GM12878 (cell line): ENCODE data around the gene KCNAB2. TPM values are rescaled to one million over a fixed set of nuclear protein-coding genes. Genes with fewer than 3 reads are reported as not detected.

Experiments
- ATAC-seq: fragments of 200-7000 bp; cut with Tn5 transposase; 3 replicates; pipeline ENCODE4 v1.9.1; 2020; ENCODE audit warnings: mild to moderate bottlenecking, moderate library complexity
- BruUV-seq: library from RNA; stranded (reverse); fragments of 400-500 nt; replicated peaks from 2 replicates; lab custom pipeline; 2021; lab: Mats Ljungman, UMichigan
- CTCF ChIA-PET: fragments of 300-600 bp; sonication (Branson Sonifier 250); formaldehyde crosslinking; extraction: SDS; loops from one replicate; lab custom pipeline; 2021; ENCODE audit warnings: inconsistent platforms; lab: Yijun Ruan, JAX
- POLR2A ChIA-PET: fragments of 350-600 bp; formaldehyde crosslinking; extraction: SDS; loops from one replicate; lab custom pipeline; 2021; ENCODE audit warnings: inconsistent platforms; lab: Charles Lee
- RAD21 ChIA-PET: fragments of 300-600 bp; sonication (Branson Sonifier 250); formaldehyde crosslinking; loops from one replicate; lab custom pipeline; 2023; ENCODE audit warnings: antibody characterized with exemption; ENCODE audit not compliant: unreplicated experiment; lab: Charles Lee
- SMC1A ChIA-PET: fragments of 300-600 bp; sonication (Branson Sonifier 250); formaldehyde crosslinking; loops from one replicate; lab custom pipeline; 2023; ENCODE audit not compliant: unreplicated experiment, uncharacterized antibody; lab: Charles Lee
- DNase-seq: peaks from one replicate; pipeline ENCODE4 v3.0.0-alpha.2; 2011; ENCODE audit warnings: low read depth, low spot score
- FAIRE-seq: peaks from 3 replicates; lab custom pipeline; 2011; peaks lifted over from hg19 to GRCh38; lab: Jason Lieb, UNC
- H2AFZ ChIP-seq: 2 replicates; pipeline ENCODE4 v1.6.0; 2011; ENCODE audit warnings: low read depth, low read length, control low read depth; ENCODE audit not compliant: control insufficient read depth
- H3K27ac ChIP-seq: 2 replicates; pipeline ENCODE4 v1.5.1; 2011; ENCODE audit warnings: control low read depth; ENCODE audit not compliant: control insufficient read depth, insufficient read depth
- H3K27me3 ChIP-seq, 2 experiments: replicated peaks in 1 of 2; 2 replicates each; pipeline versions ENCODE4 v1.6.0 to v1.6.1; 2011; ENCODE audit warnings: low read length in 1 of 2; ENCODE audit not compliant: control insufficient read depth in 2 of 2, insufficient read depth in 2 of 2
- H3K36me3 ChIP-seq, 2 experiments: 2 replicates each; pipeline ENCODE4 v1.5.1; 2011; ENCODE audit warnings: low read length in 1 of 2; ENCODE audit not compliant: control insufficient read depth in 2 of 2, insufficient read depth in 2 of 2
- H3K4me1 ChIP-seq: 2 replicates; pipeline ENCODE4 v1.6.1; 2011; ENCODE audit warnings: mild to moderate bottlenecking, low read length, moderate library complexity, mixed read lengths; ENCODE audit not compliant: control insufficient read depth, insufficient read depth
- H3K4me2 ChIP-seq: 2 replicates; pipeline ENCODE4 v1.6.0; 2011; ENCODE audit warnings: control low read depth; ENCODE audit not compliant: control insufficient read depth, insufficient read depth
- H3K4me3 ChIP-seq: fragments of 200-600 bp; sonication (generic); 2 replicates; pipeline ENCODE4 v1.5.1; 2016
- H3K79me2 ChIP-seq: 2 replicates; pipeline ENCODE4 v1.6.0; 2011; ENCODE audit warnings: low read length; ENCODE audit not compliant: control insufficient read depth, insufficient read depth
- H3K9ac ChIP-seq: 2 replicates; pipeline ENCODE4 v1.8.0; 2011; ENCODE audit warnings: low read length, control low read depth, mixed read lengths; ENCODE audit not compliant: control insufficient read depth, insufficient read depth
- H3K9me3 ChIP-seq: replicated peaks from 3 replicates; pipeline ENCODE4 v1.5.1; 2011; ENCODE audit warnings: mild to moderate bottlenecking, low read length; ENCODE audit not compliant: control insufficient read depth, insufficient read depth
- H4K20me1 ChIP-seq: 2 replicates; pipeline ENCODE4 v1.6.0; 2011; ENCODE audit not compliant: control insufficient read depth, insufficient read depth
- CREB1 ChIP-seq: IDR thresholded peaks from 2 replicates; pipeline ENCODE4 v1.6.1; 2012; ENCODE audit warnings: low read depth, mild to moderate bottlenecking, inconsistent platforms
- CREM ChIP-seq: IDR thresholded peaks from 2 replicates; pipeline ENCODE4 v1.6.1; 2014; ENCODE audit warnings: antibody characterized with exemption, low read depth
- FOXM1 ChIP-seq: IDR thresholded peaks from 2 replicates; pipeline ENCODE4 v1.6.1; 2012; ENCODE audit warnings: low read depth, mild to moderate bottlenecking, inconsistent platforms, low read length, moderate library complexity
- HDGF ChIP-seq: fragments of 450-650 bp; IDR thresholded peaks from 2 replicates; pipeline ENCODE4 v1.6.1; 2016; ENCODE audit warnings: antibody characterized with exemption
- IKZF1 ChIP-seq: fragments of 450-650 bp; conservative IDR thresholded peaks from 2 replicates; pipeline ENCODE4 v1.6.1; 2017; ENCODE audit warnings: antibody characterized with exemption, mild to moderate bottlenecking
- KAT2A ChIP-seq: conservative IDR thresholded peaks from 2 replicates; pipeline ENCODE4 v1.6.1; 2011; ENCODE audit warnings: low read depth, low read length; ENCODE audit not compliant: control insufficient read depth
- LARP7 ChIP-seq: fragments of 450-650 bp; IDR thresholded peaks from 2 replicates; pipeline ENCODE4 v1.6.1; 2017; ENCODE audit warnings: mild to moderate bottlenecking
- NR2C2 ChIP-seq: IDR thresholded peaks from 2 replicates; pipeline ENCODE4 v1.6.1; 2011; ENCODE audit warnings: borderline replicate concordance, low read depth; ENCODE audit not compliant: control insufficient read depth, insufficient read length
- RCOR1 ChIP-seq: conservative IDR thresholded peaks from 2 replicates; pipeline ENCODE4 v1.6.1; 2012; ENCODE audit warnings: low read depth, low read length, improper control_type of control experiment
- REST ChIP-seq: IDR thresholded peaks from 2 replicates; pipeline ENCODE4 v1.6.1; 2012; ENCODE audit warnings: mild to moderate bottlenecking, low read depth, low read length
- SIX5 ChIP-seq: IDR thresholded peaks from 2 replicates; pipeline ENCODE4 v1.6.1; 2011; ENCODE audit warnings: mild to moderate bottlenecking, low read depth, low read length, moderate library complexity; ENCODE audit not compliant: severe bottlenecking
- TAF1 ChIP-seq: IDR thresholded peaks from 2 replicates; pipeline ENCODE4 v1.6.1; 2011; ENCODE audit warnings: mild to moderate bottlenecking, low read depth, low read length, borderline replicate concordance
- ZNF207 ChIP-seq: fragments of 450-650 bp; IDR thresholded peaks from 2 replicates; pipeline ENCODE4 v1.6.1; 2014; ENCODE audit warnings: antibody characterized with exemption, mild to moderate bottlenecking, borderline replicate concordance
- WGBS: methylation state at CpG from one replicate; pipeline ENCODE4 v1.1.6; 2016; ENCODE audit warnings: low lambda C conversion rate; ENCODE audit not compliant: insufficient replicate concordance, insufficient coverage; ENCODE audit errors: missing lambda C conversion rate; 5-methylcytosine and 5-hydroxymethylcytosine counted together
- in situ Hi-C: fragments of 300-500 bp; cut with MboI; formaldehyde crosslinking; loops from 9 replicates; pipeline ENCODE4 v1.14.3; 2018; ENCODE audit warnings: mixed read lengths
- intact Hi-C: fragments of 100-400 bp; cut with micrococcal nuclease; formaldehyde crosslinking; loops from one replicate; pipeline ENCODE4 v1.14.2; 2022; ENCODE audit not compliant: unreplicated experiment
- polyA plus RNA-seq, 11 experiments: library from polyadenylated mRNA; depleted of rRNA in 4 of 11; unstranded in 6 of 11; stranded (reverse) in 5 of 11; fragments of >200 nt; fragmentation: Nextera tagmentation in 4 of 11; fragmentation: Illumina TruSeq in 1 of 11; extraction: Ambion mirVana in 4 of 11; extraction: Trizol in 1 of 11; gene quantifications; 1 replicate in 1 of 11; 2 replicates in 10 of 11; pipeline versions ENCODE4 v1.2.1 to v1.2.3, GENCODE V29; 2011 to 2016; ENCODE audit warnings: inconsistent platforms in 2 of 11, missing spikeins in 2 of 11, low read depth in 1 of 11
- total RNA-seq, 4 experiments: library from RNA; depleted of rRNA in 3 of 4; stranded (reverse); fragments of >200 nt in 3 of 4; fragmentation: Illumina TruSeq in 1 of 4; extraction: Trizol in 1 of 4; gene quantifications; 2 replicates each; pipeline versions ENCODE4 v1.2.1 to v1.2.3, GENCODE V29; 2013 to 2021

Gene KCNAB2
- total and polyA plus RNA-seq, 10 of the 15 experiments (the other 5 are each of a cell fraction or from before 2014, with no cell fraction given): 2.9 to 123 (median 62.4) TPM

GRCh38 chr1:6106977-6107376 is 61.3 kb downstream of the KCNAB2 start:
- SMC1A ChIA-PET: no interaction called here
- in situ Hi-C loops: no loop called here
- DNase-seq: no peak

DNA sequence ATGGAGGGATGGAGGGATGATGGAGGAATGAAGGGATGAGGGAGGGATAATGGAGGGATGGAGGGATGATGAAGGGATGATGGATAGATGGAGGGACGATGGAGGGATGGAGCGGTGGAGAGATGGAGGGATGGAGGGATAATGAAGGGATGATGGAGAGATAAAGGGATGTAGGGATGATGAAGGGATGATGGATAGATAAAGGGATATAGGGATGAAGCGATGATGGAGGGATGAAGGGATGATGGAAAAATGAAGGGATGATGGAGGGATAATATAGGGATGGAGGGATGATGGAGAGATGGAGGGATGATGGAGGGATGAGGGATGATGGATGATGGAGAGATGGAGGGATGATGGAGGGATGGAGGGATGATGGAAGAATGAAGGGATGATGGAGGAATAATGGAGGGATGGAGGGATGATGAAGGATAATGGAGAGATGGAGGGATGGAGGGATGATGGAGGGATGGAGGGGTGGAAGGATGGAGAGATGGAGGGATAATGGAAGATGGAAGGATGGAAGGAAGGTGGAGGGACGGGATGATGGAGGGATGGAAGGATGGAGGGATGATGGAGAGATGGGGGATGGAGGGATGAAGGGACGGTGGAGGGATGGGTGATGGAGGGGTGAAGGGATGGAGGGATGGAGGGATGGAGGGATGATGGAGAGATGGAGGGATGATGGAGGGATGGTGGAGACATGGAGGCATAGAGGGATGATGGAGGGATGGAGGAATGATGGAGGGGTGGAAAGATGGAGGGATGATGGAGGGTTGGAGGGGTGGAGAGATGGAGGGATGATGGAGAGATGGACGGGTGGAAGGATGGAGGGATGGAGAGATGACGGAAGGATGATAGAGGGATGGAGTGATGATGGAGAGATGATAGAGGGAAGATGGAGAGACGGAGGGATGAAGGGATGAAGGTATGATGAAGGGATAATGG is 62.0 kb downstream of the KCNAB2 start:
- ChIA-PET POLR2A (no interaction called here), SMC1A (no interaction called here), CTCF (no interaction called here), RAD21 (no interaction called here)
- Histone ChIP-seq H3K79me2 (no peaks in the 10 kb centered on the region), H4K20me1 (no peaks in the 10 kb centered on the region), H3K9me3 (no peaks in the 10 kb centered on the region), H2AFZ (no peak overlapping the region), H3K4me1 (no peaks in the 10 kb centered on the region), H3K27me3 (no peaks in the 10 kb centered on the region), H3K36me3 (no peaks in the 10 kb centered on the region), H3K4me2 (no peak overlapping the region), H3K27ac (no peak overlapping the region), H3K9ac (no peak overlapping the region), H3K4me3 (no peak overlapping the region)
- FAIRE-seq (no peak), DNase-seq (no peak), ATAC-seq (no peak)
- BruUV-seq: no TSS peak
- intact Hi-C loops (loop anchor here (2.0 kb wide), 1 partner anchor 139 kb away; no protein-coding TSS in a partner anchor), in situ Hi-C loops (no loop called here)
- TF ChIP-seq REST (no peak), SIX5 (no peak)
- WGBS: 35% methylated on average over 6 of the region's 8 CpGs

More at GRCh38 chr1:6106977-6107376, 61.3 kb downstream of the KCNAB2 start:
- H3K27me3 ChIP-seq: no peaks in the 10 kb centered on the region
- H4K20me1 ChIP-seq: no peaks in the 10 kb centered on the region
- ChIA-PET CTCF (no interaction called here), POLR2A (no interaction called here), RAD21 (no interaction called here)
- no peak overlapping the region for H3K4me3 ChIP-seq
- H3K4me2 ChIP-seq: no peak overlapping the region
- no peaks in the 10 kb centered on the region for H3K4me1 ChIP-seq
- WGBS: 82% methylated on average over 3 of the region's 6 CpGs
- H3K27ac ChIP-seq: no peak overlapping the region
- H3K36me3 ChIP-seq: no peaks in the 10 kb centered on the region
- H3K9ac ChIP-seq: no peak overlapping the region
- no peak for FAIRE-seq
- TF ChIP-seq NR2C2 (no peak), KAT2A (no peak), ZNF207 (no peak), FOXM1 (no peak), RCOR1 (no peak), LARP7 (no peak), HDGF (no peak), CREM (no peak), CREB1 (no peak), TAF1 (no peak), IKZF1 (no peak)
- intact Hi-C loops: no loop called here
- no TSS peak for BruUV-seq
- no peak for ATAC-seq
- no peaks in the 10 kb centered on the region for H3K9me3 ChIP-seq
- H3K79me2 ChIP-seq: no peaks in the 10 kb centered on the region
- H2AFZ ChIP-seq: no peak overlapping the region
